Smooth muscle cell (in vitro differentiated cells): ENCODE data around the gene FOXL3. TPM values are rescaled to one million over a fixed set of nuclear protein-coding genes. Genes with fewer than 3 reads are reported as not detected.
A peak's percentile ranks its signal among the peaks of the same experiment; 100 is the strongest.

ENCODE experiments used
- DNase-seq: peaks from one replicate; lab custom pipeline; 2025; ENCODE audit not compliant: unreplicated experiment; lab: John Stamatoyannopoulos, UW
- H2AFZ ChIP-seq: fragments of 200-600 bp; sonication (generic); 2 replicates; pipeline ENCODE4 v1.6.0; 2016; ENCODE audit warnings: antibody characterized with exemption, low read depth, mild to moderate bottlenecking
- H3F3A ChIP-seq: fragments of 200-600 bp; sonication (generic); 2 replicates; pipeline ENCODE4 v1.6.0; 2017; ENCODE audit warnings: antibody characterized with exemption, low read depth
- H3K27ac ChIP-seq: fragments of 200-600 bp; sonication (generic); 2 replicates; pipeline ENCODE4 v1.5.1; 2016; ENCODE audit warnings: low read depth, mild to moderate bottlenecking
- H3K27me3 ChIP-seq: fragments of 200-600 bp; sonication (generic); 2 replicates; pipeline ENCODE4 v1.6.1; 2016; ENCODE audit warnings: low read depth, mild to moderate bottlenecking
- H3K36me3 ChIP-seq: fragments of 200-600 bp; sonication (generic); 2 replicates; pipeline ENCODE4 v1.5.1; 2016; ENCODE audit warnings: low read depth
- H3K4me1 ChIP-seq: fragments of 200-600 bp; sonication (generic); 2 replicates; pipeline ENCODE4 v1.5.1; 2016; ENCODE audit warnings: low read depth
- H3K4me2 ChIP-seq: fragments of 200-600 bp; sonication (generic); 2 replicates; pipeline ENCODE4 v1.6.0; 2016; ENCODE audit warnings: mild to moderate bottlenecking
- H3K4me3 ChIP-seq: fragments of 200-600 bp; sonication (generic); 2 replicates; pipeline ENCODE4 v1.5.1; 2016; ENCODE audit warnings: mild to moderate bottlenecking
- H3K79me2 ChIP-seq: fragments of 200-600 bp; sonication (generic); 2 replicates; pipeline ENCODE4 v1.6.0; 2016; ENCODE audit warnings: low read depth, mild to moderate bottlenecking
- H3K9ac ChIP-seq: fragments of 200-600 bp; sonication (generic); 2 replicates; pipeline ENCODE4 v1.6.0; 2016; ENCODE audit warnings: low read depth
- H3K9me3 ChIP-seq: fragments of 200-600 bp; sonication (generic); replicated peaks from 2 replicates; pipeline ENCODE4 v1.5.1; 2016; ENCODE audit warnings: low read depth
- H4K20me1 ChIP-seq: fragments of 200-600 bp; sonication (generic); 2 replicates; pipeline ENCODE4 v1.6.0; 2016; ENCODE audit warnings: low read depth
- WGBS: methylation state at CpG from one replicate; pipeline ENCODE4 v1.1.7; 2016; ENCODE audit warnings: low lambda C conversion rate; 5-methylcytosine and 5-hydroxymethylcytosine counted together
- polyA plus RNA-seq: library from polyadenylated mRNA; unstranded; fragments of >200 nt; fragmentation: Nextera tagmentation; extraction: Ambion mirVana; gene quantifications from 2 replicates; pipeline ENCODE4 v1.2.1, GENCODE V29; 2016
- total RNA-seq: library from RNA; depleted of rRNA; stranded (reverse); fragments of >200 nt; gene quantifications from 2 replicates; pipeline ENCODE4 v1.2.3, GENCODE V29; 2014
- TF ChIP-seq, protein P1 (sequence below): fragments of 200-600 bp; sonication (generic); IDR thresholded peaks from 2 replicates; pipeline ENCODE4 v1.5.1; 2017; ENCODE audit warnings: borderline replicate concordance, mild to moderate bottlenecking, antibody characterized with exemption; ENCODE audit not compliant: insufficient read depth, poor library complexity, severe bottlenecking

Gene FOXL3
- total and polyA plus RNA-seq, 2 experiments from 2014 or later = not detected

DNA sequence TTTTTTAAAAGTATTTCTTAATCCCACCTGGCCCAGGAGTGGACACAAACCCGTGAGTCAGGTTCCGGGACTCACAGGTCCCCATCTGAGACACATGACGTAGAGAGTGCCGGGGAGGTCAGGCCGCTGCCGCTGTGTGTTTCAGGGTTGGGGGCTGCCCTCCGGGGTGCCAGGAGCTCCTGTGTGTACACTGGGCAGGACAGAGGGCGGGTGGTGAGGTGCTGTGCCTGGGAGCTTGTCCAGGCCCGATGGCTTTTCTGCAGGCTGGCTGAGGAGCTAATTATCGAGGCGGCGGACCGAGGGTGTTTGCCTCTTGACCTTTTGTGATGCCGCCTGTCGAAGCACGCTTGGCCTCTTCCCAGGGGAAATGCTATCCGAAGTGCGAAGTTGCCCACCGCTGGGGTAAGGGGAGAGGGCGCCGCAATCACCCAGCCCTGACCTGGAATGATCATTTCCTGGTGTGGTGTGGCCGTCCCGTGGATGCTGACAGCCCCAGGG is 42.1 kb downstream of the FOXL3 start:
- H3K4me1 ChIP-seq = no peaks in the 10 kb centered on the region
- no peaks in the 10 kb centered on the region for H3K36me3 ChIP-seq
- H3K4me2 ChIP-seq = no peak overlapping the region
- no peaks in the 10 kb centered on the region for H3K27me3 ChIP-seq
- no peaks in the 10 kb centered on the region for H3K9me3 ChIP-seq
- H3K9ac ChIP-seq = no peak overlapping the region
- no peak for DNase-seq
- 79% methylated on average over 23 of the region's 23 CpGs for WGBS
- no peak overlapping the region for H3K27ac ChIP-seq
- TF ChIP-seq, protein P1, sequence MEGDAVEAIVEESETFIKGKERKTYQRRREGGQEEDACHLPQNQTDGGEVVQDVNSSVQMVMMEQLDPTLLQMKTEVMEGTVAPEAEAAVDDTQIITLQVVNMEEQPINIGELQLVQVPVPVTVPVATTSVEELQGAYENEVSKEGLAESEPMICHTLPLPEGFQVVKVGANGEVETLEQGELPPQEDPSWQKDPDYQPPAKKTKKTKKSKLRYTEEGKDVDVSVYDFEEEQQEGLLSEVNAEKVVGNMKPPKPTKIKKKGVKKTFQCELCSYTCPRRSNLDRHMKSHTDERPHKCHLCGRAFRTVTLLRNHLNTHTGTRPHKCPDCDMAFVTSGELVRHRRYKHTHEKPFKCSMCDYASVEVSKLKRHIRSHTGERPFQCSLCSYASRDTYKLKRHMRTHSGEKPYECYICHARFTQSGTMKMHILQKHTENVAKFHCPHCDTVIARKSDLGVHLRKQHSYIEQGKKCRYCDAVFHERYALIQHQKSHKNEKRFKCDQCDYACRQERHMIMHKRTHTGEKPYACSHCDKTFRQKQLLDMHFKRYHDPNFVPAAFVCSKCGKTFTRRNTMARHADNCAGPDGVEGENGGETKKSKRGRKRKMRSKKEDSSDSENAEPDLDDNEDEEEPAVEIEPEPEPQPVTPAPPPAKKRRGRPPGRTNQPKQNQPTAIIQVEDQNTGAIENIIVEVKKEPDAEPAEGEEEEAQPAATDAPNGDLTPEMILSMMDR = no peak
- H3K79me2 ChIP-seq = no peaks in the 10 kb centered on the region
- H3K4me3 ChIP-seq = no peak overlapping the region
- no peaks in the 10 kb centered on the region for H3F3A ChIP-seq
- H4K20me1 ChIP-seq = no peaks in the 10 kb centered on the region
- no peak overlapping the region for H2AFZ ChIP-seq

DNA sequence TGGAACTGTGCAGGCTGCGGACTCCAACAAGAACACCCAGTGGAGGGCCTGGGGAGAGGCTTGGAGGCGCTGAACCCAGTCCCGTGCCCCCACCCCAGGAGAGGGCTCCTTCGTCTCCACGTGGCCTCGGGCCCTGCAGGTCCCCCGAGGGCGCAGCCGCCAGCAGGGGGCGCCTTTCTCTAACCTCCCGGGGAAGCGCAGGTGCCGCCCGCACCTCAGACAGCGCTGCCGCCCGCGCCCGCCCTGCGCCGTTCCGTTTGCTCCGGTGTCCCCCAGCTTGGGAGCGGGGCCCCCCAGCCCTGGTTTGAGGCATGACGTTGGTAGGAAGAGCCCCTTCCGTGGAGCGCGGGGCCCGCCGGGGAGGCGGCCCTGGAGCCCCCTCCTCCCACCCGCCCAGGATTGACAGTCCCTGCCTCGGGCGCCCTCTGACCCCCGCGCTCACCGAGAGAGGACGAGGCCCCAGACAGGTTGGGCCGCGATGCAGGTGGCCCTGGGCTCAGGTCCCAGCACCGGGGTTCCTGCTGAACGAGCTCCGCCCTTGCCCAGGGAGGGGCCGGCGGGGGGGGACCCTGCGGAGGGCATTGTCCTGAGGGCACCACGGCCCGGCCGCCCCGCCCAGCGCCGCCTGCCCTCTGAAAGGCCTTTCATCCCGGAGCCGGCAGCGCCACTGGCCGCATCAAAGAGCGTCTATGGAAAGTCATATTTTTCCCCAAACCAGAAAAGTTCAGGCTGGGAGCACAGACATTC is 42.8 kb downstream of the FOXL3 start:
- no peaks in the 10 kb centered on the region for H3K27me3 ChIP-seq
- peak; percentile 41 for DNase-seq
- no peaks in the 10 kb centered on the region for H3F3A ChIP-seq
- no peaks in the 10 kb centered on the region for H3K4me1 ChIP-seq
- H4K20me1 ChIP-seq = no peaks in the 10 kb centered on the region
- H3K4me2 ChIP-seq = peak overlapping the region; percentile 86
- TF ChIP-seq, protein P1 = peak; percentile 92
- no peaks in the 10 kb centered on the region for H3K9me3 ChIP-seq
- no peaks in the 10 kb centered on the region for H3K79me2 ChIP-seq
- peak overlapping the region; percentile 42 for H3K4me3 ChIP-seq
- no peak overlapping the region for H2AFZ ChIP-seq
- no peak overlapping the region for H3K27ac ChIP-seq
- no peak overlapping the region for H3K9ac ChIP-seq
- 6% methylated on average over 35 of the region's 57 CpGs for WGBS
- no peaks in the 10 kb centered on the region for H3K36me3 ChIP-seq

DNA sequence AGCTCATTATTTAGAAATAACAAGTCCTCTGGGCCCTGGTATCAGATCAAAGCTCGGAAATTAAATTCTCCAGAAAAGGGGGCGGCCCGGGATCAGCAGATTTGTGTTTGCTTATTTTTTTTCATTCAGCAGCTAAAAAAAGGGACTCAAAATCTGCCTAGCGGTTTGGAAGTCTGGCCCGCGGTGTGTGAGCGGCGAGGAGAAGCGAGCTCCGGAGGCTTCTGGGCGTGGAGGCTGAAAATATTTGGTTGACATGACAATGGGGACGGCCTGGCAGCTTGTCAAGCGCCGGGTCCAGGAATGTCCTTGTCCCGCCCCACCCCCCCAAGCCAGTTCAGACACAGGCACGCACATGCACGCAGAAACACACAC is 43.4 kb downstream of the FOXL3 start:
- DNase-seq = no peak
- H3K79me2 ChIP-seq = no peaks in the 10 kb centered on the region
- H3K4me1 ChIP-seq = no peaks in the 10 kb centered on the region
- H4K20me1 ChIP-seq = no peaks in the 10 kb centered on the region
- no peak overlapping the region for H2AFZ ChIP-seq
- peak overlapping the region; percentile 86 for H3K4me2 ChIP-seq
- H3K27me3 ChIP-seq = no peaks in the 10 kb centered on the region
- H3K27ac ChIP-seq = no peak overlapping the region
- WGBS = 63% methylated on average over 14 of the region's 17 CpGs
- no peak overlapping the region for H3K9ac ChIP-seq
- no peaks in the 10 kb centered on the region for H3F3A ChIP-seq
- no peaks in the 10 kb centered on the region for H3K9me3 ChIP-seq
- no peaks in the 10 kb centered on the region for H3K36me3 ChIP-seq
- peak overlapping the region; percentile 42 for H3K4me3 ChIP-seq
- TF ChIP-seq, protein P1 = no peak
